NCI-H82 treated with DMSO at 0.1 percent for 48 hours (cell line): Measurements from ENCODE around the gene GM2A.
A peak's percentile ranks its signal among the peaks of the same experiment; 100 is the strongest.

Source experiments
- DNase-seq: peaks from one replicate; lab custom pipeline; 2025; ENCODE audit not compliant: unreplicated experiment; lab: John Stamatoyannopoulos, UW

GM2A gene

DNA sequence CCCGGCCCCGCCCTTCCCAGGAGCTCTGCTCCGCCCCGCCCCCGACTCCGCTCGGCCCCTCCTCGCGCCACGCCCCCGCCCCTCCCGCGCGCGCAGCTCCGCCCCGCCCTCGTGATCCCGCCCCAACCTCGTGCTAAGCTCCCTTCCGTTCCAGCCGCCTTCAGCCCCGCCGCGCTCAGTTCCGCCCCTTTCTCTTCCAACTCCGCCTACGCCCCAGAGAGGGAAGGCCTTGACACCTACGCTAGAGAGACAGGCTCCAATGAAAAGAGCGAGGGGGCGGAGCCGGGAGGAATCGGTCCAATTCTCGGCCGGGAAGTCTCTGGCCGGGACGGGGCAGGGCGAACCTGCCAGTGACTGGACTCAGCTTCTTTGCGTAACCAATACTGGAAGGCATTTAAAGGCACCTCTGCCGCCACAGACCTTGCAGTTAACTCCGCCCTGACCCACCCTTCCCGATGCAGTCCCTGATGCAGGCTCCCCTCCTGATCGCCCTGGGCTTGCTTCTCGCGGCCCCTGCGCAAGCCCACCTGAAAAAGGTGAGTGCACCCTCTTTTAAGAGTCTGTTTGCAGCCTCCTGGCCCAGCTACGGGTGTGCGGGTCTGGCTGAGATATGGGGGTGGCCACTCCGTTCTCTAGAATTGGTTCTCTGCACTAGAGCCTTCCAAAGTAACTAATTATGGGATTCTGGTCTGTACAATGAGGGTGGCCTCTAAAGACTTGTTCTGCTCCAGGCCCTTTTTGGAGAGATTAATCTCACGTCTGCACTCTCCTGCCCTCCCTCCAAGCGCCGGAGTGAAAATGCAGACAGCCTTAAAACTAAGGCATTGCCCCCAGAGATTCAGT, at the start of gene GM2A:
TSS of gene GM2A (plus strand) at position 424 of the 843 bp plus-strand sequence. CDS start at position 456, 32 bp downstream.
- peak; percentile 95 for DNase-seq

DNA sequence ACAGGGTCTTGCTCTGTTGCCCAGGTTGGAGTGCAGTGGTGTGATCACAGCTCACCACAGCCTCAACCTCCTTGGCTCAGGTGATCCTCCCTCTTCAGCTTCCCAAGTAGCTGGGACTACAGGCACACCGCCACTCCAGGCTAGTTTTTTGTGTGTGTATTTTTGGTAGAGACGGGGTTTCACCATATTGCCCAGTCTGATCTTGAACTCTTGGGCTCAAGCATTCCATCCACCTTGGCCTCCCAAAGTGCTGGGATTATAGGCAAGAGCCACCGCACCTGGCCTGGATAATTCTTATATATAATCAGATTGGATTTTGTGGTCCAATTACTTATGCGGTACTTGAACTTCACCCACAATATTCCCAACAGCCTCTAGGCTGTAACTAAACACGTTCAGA, 48.9 kb upstream of the GM2A start:
- peak; percentile 32 for DNase-seq

DNA sequence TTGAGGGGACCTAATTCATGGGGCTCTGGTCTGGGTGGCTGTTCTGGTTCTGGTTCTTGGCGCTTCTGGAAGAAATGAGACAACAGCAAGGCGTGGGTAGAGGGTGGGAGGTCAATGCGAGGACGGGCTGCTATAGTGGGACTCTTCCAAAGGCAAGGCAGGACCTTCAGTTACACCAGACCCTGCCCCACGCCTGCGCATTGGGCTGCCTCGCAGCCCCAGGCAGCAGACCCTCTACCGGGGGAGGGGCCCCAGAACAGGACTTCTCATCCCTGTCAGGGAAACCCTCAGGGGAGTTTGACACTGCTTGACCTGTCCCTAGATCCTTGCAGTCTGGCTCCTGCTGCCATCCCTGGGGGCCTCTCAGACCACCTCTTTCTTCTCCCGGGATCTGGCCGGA, 47.6 kb upstream of the GM2A start:
- DNase-seq, result no peak

DNA sequence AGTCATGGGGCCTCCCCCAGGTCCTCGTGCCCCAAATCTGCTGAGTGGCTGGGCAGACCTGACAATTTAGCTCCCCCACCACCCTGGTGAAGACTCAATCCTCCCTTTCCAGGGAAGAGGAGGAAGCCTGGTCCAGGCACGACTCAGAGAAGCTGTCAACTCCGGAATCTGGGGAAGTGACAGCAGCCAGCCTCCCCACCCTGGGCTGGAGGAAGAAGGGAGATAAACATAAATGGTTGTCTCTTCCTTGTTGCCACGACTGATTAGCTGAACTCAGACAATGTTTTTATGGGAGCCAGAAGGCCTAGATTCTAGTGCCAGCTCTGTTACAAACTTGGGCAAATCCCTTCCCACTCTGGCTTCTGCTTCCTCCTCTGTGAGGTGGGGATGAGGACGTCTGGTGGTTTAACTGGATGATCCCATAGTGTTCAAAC, 44.5 kb upstream of the GM2A start:
- no peak for DNase-seq

DNA sequence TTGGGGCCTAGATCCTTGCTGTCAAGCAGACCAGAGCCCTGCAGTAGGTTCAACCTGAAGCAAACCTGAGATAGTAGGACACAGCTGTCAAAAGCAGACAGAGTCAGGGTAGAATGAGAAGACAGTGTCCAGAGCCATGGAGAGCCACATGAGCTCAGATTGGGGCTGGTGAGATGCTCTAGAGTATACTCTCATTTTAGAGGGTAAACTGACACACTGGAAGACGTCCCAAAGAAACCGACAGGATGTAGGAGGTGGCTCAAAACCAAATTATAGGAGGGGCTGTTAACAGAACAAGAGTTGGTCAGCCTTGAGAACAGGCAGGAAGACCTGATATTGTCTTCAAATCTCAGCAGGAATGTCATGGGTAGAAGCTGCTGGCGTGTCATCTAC, 40.6 kb upstream of the GM2A start:
- no peak for DNase-seq

DNA sequence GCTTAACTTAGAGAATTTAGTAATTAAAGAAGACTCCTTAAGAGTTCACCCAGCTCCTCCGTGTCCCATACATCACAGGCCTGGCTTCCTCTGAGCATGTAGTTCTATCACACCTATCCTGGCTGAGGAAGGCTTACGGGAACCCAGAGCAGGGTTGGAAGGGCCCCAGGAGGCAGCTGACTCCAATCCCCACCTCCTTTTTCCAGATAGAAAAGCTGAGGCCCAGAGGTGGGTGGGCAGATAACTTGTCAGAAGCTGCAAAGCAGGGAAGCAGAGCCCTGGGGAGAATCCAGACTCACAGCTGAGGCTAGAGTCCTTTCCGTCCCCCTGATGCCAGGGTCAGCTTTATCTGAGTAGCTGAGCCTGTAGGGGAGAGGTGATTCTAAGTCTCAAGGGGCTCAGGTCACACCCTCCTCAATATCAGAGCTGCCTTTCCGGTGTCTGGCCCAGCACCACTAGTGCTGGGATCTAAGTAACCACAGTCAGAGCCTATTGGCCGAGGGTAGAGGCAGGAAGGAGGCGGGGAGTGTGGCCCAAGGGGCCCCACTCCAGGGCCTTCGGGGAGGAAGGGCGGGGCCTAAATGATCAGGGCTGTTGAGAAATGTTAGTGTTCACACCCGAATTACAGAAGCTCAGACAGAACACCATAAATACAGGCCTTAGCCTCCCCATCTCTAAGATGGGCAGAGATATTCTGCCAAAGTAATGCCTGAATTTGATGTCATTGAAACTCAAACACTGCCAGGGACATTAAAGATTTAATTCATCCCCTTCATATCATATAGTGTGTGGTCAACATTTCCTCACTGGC, 39.0 kb upstream of the GM2A start:
- no peak for DNase-seq

DNA sequence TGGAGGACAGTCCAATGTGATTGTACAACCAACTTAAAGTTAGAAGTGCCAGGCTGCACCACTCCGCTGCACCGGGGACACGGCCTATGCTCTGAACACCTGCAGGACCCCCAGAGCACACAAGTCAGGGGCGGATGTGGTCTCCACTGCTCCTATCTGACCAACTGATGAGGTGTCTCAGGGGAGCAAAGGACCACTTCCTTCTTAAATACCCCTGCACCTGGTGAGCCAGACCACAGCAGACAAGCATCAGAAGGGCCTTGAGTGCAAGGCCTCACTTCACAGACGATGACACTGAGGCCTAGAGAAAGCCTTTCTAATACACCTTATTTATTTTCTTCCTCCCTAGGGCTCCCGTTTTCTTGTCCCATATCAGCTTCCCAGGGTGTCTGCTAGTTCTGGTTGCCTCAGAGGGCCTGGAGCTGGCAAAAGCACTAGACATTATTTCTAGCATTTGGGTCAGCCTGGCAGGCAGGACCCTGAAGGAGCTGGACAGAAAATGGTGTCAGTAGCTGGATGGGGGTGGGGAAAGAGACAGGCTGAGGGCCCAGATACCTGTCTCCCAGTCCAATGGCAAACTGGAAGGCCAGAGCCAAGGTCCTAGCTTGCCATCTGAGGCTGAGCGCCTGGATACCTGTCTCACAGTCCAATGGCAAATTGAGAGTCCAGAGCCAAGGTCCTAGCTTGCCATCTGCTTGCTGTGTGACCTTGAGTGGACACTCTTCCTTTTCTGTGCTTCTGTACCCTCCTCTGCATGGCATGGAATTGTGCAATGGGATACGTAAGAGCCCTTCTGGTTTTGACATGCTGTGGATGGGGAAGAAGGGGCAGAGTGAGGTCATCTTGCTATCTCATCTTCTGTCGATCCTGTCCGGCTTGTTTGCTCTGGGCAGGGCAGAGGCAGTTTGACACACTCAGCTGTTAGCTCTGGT, 38.1 kb upstream of the GM2A start:
- no peak for DNase-seq

DNA sequence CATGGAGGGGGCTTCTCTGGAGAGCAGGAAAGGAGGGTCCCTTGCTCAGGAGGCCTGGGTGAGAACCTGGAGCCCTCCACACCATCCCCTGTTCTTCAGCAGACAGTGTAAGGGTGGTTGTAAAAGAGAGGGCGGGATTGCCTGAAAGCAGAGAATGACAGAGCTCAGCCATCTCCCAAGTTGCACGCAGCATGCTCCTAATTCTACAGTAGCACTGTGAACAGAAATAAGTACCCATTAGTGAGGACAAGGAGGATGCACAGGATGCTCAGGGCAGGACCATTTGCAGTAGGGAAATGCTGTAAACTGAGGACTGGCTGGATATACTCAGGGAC, 37.5 kb upstream of the GM2A start:
- DNase-seq, result no peak

DNA sequence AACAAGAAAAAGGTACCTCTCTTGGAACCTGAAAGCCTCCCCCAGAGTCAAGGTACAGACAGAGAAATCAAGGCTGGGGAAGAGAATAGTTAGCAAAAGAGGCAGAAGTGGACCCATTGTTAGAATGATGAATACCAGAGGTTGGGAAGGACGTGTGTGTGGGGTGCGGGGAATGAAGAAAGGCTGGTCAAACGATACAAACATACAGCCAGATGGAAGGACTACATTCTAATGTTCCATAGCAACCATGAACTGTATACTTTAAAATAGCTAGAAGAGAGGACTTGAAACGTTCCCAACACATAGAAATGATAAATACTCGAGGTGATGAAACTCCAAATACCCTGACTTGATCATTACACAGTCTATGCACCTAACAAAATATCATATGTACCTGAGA, 36.2 kb upstream of the GM2A start:
- DNase-seq, result no peak

DNA sequence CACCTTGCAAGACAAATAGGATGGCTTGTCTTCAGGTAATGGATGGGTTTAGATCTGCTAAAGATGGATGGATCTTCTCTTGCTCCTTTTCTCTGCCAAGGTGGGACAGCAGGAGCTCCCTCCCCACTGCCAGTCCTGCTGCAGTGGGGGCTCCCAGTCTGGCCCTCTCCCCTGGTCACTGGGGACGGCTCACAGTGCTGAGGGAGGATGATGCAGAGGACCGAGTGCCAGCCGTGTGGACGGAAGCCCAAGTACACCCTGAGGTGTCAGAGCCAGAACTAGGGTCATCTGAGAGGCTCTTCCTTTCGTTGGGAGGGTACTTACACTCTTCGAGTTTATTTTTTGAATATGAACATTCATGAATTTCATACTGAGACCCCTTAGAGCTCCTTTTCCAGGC, 34.8 kb upstream of the GM2A start:
- no peak for DNase-seq

DNA sequence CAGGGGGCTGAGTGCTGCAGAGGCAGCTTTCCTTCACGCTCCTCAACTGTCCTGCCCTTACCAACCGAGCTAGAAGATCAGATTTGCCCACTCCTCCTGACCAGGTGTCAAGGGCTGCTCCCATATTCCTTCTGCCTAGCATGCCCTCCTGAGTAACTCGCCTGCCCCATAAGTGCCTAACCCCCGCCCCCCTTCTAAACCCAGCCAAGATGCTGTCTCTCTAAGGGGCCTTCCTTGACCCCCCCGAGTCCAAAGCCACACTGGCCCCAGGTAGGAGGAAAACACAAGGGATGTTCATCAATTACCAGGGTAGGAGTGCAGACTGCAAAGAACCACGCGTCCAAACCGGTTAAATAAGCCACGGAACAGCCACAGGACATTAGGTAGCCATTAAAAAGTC, 33.8 kb upstream of the GM2A start:
- no peak for DNase-seq

DNA sequence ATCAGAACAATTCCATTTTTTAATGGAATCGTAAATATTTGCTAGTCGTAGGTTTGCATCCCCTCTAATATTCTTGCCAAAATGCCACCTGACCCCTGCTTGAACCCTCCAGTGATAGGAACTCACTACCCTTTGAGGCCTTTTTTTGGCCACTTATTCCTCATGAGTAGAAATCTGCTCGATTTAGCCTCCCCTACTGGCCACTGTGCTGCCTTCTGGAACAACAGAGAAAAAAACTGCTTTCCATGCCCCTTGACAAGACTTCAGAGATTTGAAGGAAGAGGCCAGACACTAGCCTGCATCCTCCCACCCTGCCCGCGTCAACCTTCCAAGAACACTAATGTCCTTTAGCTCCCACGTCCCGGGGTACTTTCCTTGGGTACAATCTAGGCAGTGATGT, 33.2 kb upstream of the GM2A start:
- DNase-seq, result no peak

DNA sequence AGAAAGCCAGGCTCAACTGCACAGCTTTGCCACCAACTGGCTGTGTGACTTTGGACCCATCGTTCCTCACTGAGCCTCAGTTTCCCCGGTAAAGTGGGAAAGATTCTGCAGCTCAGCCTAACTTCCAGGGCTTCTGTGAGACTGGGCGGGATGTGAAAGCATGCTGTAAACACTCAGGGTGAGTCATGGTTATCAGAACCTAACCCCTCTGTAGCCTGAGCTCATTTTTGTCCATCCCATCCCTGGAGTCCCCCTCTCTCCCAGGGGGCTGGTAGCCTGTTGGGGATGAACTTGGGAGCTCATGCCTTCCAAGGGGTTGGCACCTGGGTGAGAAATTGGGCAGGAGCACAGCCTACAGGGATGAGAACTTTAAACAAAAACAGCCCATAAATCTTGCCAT, 31.4 kb upstream of the GM2A start:
- DNase-seq, result no peak

DNA sequence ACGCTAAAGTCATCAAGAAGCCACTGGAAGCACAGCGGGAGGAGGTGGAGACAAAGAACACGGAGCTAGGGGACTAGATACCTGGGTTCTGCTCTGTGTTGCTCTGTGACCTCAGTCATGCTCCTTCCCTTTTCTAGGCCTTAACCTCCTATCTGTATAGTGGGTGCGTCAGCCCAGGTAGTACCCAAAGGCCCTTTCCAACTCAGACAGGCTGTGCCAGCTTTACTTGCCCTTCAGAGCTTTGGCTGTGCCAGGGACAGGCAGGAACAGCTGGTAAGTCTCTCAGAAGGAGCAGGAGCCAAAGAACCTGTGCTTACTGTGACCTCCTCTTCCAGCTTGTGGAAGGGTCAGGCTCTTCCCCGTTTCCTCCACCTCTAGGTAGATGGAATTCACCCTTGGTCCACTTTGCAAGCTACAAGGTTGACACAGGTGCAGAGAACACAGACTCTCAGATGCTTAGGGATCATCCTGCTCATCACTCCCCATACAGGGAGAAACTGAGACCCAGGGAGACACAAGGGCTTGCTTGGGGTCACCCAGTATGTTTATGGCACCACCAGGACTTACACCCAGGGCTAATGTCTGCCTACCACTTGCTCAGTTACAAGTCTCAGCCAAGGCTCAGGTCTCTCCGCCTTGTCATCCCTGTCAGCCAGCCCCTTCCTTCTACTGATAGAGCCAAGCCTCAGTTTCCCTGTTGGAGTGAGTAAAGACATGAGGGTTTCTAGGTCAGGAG, 30.8 kb upstream of the GM2A start:
- no peak for DNase-seq

DNA sequence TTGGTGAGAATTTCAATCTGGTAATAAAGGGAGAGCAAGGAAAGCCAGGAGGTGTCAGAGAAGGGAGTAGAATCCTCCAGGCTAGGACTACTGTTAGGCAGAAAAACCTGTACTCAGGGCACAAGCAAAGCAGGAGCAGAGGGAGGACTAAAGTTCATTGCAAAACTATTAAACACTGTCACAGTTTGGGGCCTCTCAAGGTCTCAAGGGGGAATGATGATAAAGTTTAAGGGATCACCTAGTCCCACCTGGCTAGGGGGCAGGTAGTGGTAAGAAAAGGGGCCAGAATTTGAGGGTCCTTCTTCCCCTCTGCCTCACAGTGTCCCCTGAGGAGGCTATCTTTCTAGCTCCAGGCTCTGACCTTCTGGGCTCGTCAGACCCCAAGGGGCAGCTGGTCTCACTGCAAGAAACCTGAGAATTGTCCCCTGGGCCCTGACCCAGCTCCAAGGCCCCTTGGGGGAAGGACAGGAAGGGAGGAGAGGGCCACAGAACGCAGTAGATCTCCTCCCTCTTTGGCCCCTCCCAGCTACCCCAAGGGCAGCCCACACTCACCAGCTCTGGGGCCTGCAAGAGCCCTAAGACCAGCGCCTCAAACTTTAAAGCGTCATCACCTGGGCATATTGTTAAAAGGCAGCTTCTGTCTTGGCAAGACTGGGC, 30.1 kb upstream of the GM2A start:
- no peak for DNase-seq

DNA sequence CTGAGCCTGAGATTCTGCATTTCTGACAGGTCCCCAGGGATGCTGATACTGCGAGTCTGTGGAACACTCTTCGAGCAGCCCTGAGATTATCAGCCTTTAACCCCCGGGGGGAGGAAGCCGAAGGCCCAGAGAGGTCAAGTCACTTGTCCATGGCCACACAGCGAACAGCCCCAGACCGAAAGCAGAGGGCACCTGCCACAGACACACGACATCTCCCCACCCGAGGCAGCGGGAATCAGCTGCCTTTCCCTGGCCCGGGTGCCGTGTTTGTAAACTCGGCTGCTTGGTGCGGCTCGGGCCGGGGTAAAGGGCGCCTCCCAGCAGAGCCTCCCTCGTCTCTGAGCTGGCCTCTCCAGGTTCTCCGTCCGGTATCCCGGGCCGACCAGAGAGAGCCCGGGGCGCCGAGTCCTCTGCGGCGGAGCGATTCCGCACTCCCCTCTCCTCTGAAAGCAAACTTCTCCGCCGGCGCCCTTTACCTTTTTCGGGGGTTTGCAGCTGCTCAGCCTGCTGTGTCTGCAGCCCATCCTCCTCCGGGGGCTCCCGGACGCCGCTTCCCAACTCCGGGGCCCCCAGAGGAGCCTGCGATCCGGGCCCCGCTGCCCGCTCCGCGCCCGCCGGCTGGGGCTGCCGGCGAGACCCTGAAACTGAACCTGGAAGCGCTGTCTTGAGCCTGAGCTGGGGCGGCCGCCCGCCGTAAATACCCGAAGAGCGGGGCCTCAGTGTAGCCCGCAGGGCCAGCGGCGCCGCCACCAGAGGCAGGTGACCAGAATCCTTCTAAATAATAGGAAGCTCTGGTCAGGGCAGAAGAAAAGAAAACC, 29.3 kb upstream of the GM2A start, which contains the start of gene CCDC69:
TSS of gene CCDC69 (minus strand) at position 646 of the 818 bp plus-strand sequence. CDS start at position 524, 122 bp downstream.
- DNase-seq, result peak; percentile 5

DNA sequence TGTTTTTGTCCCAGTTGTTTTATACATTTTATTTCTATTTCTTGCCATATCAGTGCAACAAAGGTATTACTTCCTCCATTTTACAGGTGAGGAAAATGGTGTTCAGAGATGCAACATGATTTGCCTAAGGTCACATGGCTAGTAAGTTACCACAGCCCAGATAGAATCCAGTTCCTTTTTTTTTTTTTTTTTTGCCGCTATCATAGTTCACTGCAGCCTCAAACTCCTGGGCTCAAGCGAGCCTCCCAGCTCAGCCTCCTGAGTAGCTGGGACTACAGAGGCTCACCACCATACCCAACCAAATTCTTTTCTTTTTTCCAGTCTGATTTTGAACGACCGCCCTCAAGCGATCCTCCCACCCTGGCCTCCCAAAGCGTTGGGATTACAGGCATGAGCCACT, 28.6 kb upstream of the GM2A start:
- DNase-seq, result no peak

DNA sequence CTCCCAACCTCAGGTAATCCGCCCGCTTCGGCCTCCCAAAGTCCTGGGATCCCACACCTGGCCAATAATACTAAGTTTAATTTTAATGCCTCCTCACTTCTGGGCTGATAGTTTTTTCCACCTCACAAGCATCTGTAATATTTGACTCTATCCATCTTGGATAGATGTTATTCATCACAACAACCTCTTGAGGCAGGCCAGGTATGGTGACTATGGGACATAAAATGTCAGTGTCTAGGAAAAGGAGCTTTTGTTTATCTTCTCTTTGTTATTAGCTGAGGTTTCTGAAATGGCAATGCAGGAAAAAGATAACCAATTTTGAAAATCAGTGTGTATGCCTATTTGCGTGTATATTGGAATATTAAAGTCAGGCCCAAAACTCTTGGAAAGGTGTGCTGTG, 27.9 kb upstream of the GM2A start:
- DNase-seq, result no peak

DNA sequence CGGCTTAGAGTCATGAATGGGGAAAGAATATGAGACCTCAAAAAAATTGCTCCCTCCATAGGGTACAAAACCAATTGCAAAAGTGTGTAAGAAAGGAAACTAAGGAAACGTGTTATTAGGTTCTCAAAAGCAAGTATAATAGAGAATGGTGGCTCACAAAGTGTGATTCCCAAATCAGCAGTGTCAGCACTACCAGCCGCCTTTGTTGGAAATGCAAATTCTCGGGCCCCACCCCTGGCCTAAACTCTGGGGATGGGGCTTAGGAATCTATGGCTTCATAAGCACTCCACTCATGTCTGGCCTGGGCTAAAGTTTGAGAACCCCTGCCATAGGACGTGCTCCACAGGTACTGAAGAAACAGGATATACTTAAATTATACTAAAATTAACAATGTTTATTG, 27.5 kb upstream of the GM2A start:
- DNase-seq, result no peak
